Measurements from ENCODE around the gene PPP1R8.
"Not testable (repeated sequence)": the region's sequence is repeated elsewhere in the genome, so short reads cannot be mapped to it uniquely, and the experiment has no call there.

PPP1R8 gene

DNA sequence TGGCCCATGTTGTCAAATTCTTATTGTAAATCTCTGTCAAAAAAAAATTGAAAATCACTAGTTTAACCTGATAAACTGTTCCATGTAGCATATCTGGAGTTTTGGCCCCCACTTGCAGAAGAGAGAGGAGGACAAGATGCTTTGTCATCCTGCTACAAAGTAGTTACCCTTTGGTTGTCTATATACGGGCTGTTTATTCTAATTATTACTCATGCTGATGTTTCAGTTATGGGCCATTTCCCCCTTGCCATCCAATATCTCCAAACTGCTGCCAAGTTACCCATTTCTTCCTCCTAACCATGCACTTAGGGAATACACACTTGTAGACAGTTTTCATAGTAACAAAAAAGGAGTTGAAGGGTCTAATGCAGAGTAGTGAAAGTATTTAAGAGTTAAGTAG lies 35.0 kb upstream of the PPP1R8 start:
- DNase-seq (ENCODE audit: low read depth): no peak
- no peak overlapping the region for H3K4me3 ChIP-seq (ENCODE audit: low read depth, low read length)
- TF ChIP-seq, protein P1, sequence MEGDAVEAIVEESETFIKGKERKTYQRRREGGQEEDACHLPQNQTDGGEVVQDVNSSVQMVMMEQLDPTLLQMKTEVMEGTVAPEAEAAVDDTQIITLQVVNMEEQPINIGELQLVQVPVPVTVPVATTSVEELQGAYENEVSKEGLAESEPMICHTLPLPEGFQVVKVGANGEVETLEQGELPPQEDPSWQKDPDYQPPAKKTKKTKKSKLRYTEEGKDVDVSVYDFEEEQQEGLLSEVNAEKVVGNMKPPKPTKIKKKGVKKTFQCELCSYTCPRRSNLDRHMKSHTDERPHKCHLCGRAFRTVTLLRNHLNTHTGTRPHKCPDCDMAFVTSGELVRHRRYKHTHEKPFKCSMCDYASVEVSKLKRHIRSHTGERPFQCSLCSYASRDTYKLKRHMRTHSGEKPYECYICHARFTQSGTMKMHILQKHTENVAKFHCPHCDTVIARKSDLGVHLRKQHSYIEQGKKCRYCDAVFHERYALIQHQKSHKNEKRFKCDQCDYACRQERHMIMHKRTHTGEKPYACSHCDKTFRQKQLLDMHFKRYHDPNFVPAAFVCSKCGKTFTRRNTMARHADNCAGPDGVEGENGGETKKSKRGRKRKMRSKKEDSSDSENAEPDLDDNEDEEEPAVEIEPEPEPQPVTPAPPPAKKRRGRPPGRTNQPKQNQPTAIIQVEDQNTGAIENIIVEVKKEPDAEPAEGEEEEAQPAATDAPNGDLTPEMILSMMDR (IDR thresholded peaks at IDR 0.05; ENCODE audit: insufficient read depth, low read depth, low read length, missing control alignments): no peak

DNA sequence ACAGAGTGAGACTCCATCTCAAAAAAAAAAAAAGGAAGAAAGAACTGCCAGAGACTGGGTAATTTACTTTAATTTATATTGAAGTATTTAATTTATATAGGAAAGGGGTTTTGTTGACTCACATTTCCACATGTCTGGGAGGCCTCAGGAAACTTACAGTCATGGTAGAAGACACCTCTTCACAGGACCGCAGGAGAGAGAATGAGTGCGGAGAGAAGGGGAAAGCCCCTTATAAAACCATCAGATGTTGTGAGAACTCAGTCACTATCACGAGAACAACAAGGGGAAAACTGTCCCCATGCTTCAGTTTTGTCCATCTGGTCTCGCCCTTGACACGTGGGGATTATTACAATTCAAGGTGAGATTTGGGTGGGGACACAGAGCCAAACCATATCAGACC lies 25.8 kb upstream of the PPP1R8 start:
- DNase-seq (ENCODE audit: low read depth): no peak
- TF ChIP-seq, protein P1 (IDR thresholded peaks at IDR 0.05; ENCODE audit: insufficient read depth, low read depth, low read length, missing control alignments): no peak
- no peak overlapping the region for H3K4me3 ChIP-seq (ENCODE audit: low read depth, low read length)

DNA sequence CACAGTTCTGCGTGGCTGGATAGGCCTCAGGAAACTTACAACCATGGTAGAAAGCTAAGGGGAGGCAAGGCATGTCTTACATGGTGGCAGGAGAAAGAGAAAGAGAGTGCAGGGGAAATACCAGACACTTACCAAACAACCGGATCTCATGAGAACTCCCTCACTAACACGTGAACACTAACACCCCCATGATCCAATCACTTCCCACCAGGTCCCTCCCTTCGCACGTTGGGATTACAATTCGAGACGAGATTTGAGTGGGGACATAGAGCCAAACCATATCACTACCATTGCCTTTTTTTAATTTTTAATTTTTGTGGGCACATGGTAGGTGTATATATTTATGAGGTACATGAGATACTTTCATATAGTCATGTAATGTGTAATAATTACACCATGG lies 23.8 kb upstream of the PPP1R8 start:
- DNase-seq (ENCODE audit: low read depth): no peak
- TF ChIP-seq, protein P1 (IDR thresholded peaks at IDR 0.05; ENCODE audit: insufficient read depth, low read depth, low read length, missing control alignments): no peak
- no peak overlapping the region for H3K4me3 ChIP-seq (ENCODE audit: low read depth, low read length)

DNA sequence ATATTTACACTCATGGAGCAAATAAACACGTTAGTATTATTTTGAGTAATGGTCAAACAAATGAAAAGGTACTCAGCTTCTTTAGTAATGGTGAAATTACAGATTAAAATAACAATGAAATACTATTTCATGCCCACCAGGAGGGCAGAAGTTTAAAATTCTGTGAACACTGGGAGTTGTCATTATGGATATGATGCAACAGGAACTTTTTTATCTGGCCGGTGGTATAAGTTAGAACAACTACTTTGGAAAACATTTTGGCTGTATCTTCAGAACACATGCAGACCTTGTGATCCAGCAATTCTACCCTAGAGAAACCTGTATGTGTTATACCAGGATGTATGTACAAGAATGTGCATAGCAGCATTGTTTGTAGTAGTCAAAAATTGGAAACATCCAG lies 23.2 kb upstream of the PPP1R8 start:
- no peak overlapping the region for H3K4me3 ChIP-seq (ENCODE audit: low read depth, low read length)
- DNase-seq (ENCODE audit: low read depth): no peak
- TF ChIP-seq, protein P1 (IDR thresholded peaks at IDR 0.05; ENCODE audit: insufficient read depth, low read depth, low read length, missing control alignments): no peak

DNA sequence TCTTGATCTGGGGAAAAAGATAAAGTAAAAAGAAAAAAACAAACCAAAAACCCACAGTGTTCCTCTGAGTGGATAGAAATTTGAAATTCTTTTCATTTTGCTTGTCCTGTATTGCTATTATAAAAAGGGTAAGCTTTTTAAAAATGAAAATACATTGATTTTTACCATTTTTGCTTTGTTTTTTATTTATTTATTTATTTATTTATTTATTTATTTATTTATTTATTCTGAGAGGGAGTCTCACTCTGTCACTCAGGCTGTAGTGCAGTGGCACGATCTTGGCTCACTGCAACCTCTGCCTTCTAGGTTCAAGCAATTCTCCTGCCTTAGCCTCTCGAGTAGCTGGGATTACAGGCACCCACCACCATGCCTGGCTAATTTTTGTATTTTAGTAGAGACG lies 22.5 kb upstream of the PPP1R8 start:
- not testable (repeated sequence) for DNase-seq (ENCODE audit: low read depth); H3K4me3 ChIP-seq (ENCODE audit: low read depth, low read length)

DNA sequence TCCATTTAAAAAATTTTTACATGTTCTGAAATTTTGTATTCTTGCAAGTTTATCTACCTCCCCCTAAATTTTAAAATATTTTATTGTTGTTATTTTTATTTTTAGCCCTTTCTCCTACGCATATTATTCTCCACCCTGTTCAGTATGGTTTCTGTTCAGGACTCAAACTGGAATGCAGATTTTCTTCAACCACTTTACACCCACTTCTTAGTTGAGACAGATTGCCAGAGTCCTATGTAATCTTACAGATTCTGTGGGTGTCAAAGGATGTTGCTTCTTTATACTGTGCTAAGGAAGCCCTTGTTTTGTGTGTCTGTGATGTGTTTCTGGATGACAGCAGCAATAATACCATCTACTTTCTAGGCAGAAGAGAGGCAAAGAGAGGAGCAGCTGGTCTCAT lies 20.7 kb upstream of the PPP1R8 start:
- no peak overlapping the region for H3K4me3 ChIP-seq (ENCODE audit: low read depth, low read length)
- TF ChIP-seq, protein P1 (IDR thresholded peaks at IDR 0.05; ENCODE audit: insufficient read depth, low read depth, low read length, missing control alignments): no peak
- no peak for DNase-seq (ENCODE audit: low read depth)

DNA sequence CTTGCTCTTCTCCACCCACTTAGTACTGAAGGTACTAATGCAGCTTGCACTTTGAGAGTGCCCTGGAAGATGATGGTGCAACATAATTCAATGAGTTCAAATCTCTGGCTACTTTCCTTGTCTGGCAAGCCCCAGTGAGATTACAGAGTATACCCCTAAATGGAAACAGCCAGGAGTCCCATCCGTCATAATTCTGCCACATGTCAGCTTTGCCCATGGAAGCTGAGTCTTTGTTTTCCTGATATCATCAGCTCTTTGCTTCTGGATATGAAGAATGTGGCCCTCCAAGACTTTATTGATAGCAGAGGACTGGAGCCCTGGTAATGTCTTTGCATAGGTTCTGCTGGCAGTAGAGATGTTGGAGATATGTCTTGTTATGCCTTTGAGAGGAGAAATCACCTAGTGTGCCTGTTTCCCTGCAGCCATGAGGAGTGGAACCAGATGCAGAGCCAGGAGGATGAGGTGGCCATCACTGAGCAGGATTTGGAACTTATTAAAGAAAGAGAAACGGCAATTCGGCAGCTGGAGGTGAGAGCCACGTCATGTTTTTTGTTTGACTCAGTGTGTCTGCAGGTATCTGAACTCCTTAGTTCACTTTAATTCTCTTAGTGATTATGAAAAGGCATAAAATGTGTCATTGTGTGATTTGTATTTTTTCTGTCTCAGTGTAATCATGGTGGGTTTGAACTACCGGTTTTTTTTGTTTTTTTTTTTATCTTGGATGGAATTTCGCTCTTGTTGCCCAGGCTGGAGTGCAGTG lies 18.7 kb upstream of the PPP1R8 start:
- TF ChIP-seq, protein P1 (IDR thresholded peaks at IDR 0.05; ENCODE audit: insufficient read depth, low read depth, low read length, missing control alignments): no peak
- no peak for DNase-seq (ENCODE audit: low read depth)
- H3K4me3 ChIP-seq (ENCODE audit: low read depth, low read length): no peak overlapping the region
